Caco-2 (cell line): Measurements from ENCODE around the gene IL27RA. TPM values are rescaled to one million over a fixed set of nuclear protein-coding genes. Genes with fewer than 3 reads are reported as not detected.

Experiments used
- BruUV-seq: library from RNA; stranded (reverse); fragments of 400-500 nt; replicated peaks from 2 replicates; lab custom pipeline; 2021; lab: Mats Ljungman, UMichigan
- CTCF ChIA-PET: fragments of 300-600 bp; sonication (Branson Sonifier 250); formaldehyde crosslinking; loops from one replicate; lab custom pipeline; 2022; ENCODE audit warnings: antibody characterized with exemption; lab: Charles Lee
- POLR2A ChIA-PET: fragments of 300-600 bp; sonication (Branson Sonifier 250); formaldehyde crosslinking; loops from one replicate; lab custom pipeline; 2022; ENCODE audit warnings: antibody characterized with exemption; lab: Charles Lee
- DNase-seq, 2 experiments: peaks; one replicate each; pipeline versions ENCODE4 v3.0.0 to v3.0.0-alpha.2; 2020 to 2022
- H3K27me3 ChIP-seq: replicated peaks from 2 replicates; pipeline ENCODE4 v1.6.0; 2011; ENCODE audit warnings: low read length; ENCODE audit not compliant: control insufficient read depth, insufficient read depth
- H3K36me3 ChIP-seq: 2 replicates; pipeline ENCODE4 v1.5.1; 2011; ENCODE audit warnings: low read length; ENCODE audit not compliant: control insufficient read depth, insufficient read depth
- H3K4me1 ChIP-seq: fragments of 250-450 bp; sonication (Bioruptor Pico); 2 replicates; pipeline ENCODE4 v1.5.1; 2020; ENCODE audit warnings: mild to moderate bottlenecking
- H3K4me3 ChIP-seq: 2 replicates; pipeline ENCODE4 v1.5.1; 2011; ENCODE audit warnings: low read depth, mild to moderate bottlenecking, control low read depth, low read length
- H3K9me3 ChIP-seq: fragments of 250-450 bp; sonication (Bioruptor Pico); 2 replicates; pipeline ENCODE4 v1.5.1; 2020; ENCODE audit warnings: mild to moderate bottlenecking, moderate library complexity
- H3K27ac Mint-ChIP-seq: one replicate; pipeline ENCODE4 v1.8.0; 2022; ENCODE audit warnings: mixed read lengths; ENCODE audit not compliant: unreplicated experiment
- H3K27me3 Mint-ChIP-seq: one replicate; pipeline ENCODE4 v1.8.0; 2022; ENCODE audit warnings: mixed read lengths; ENCODE audit not compliant: insufficient read depth, unreplicated experiment
- H3K36me3 Mint-ChIP-seq: one replicate; pipeline ENCODE4 v1.8.0; 2022; ENCODE audit warnings: mild to moderate bottlenecking, mixed read lengths; ENCODE audit not compliant: insufficient read depth, unreplicated experiment
- H3K4me1 Mint-ChIP-seq: one replicate; pipeline ENCODE4 v1.8.0; 2022; ENCODE audit warnings: low read depth, mixed read lengths; ENCODE audit not compliant: unreplicated experiment
- H3K4me3 Mint-ChIP-seq: one replicate; pipeline ENCODE4 v1.8.0; 2022; ENCODE audit warnings: mild to moderate bottlenecking, moderate library complexity, mixed read lengths; ENCODE audit not compliant: unreplicated experiment
- H3K9me3 Mint-ChIP-seq: one replicate; pipeline ENCODE4 v1.8.0; 2022; ENCODE audit warnings: mixed read lengths; ENCODE audit not compliant: unreplicated experiment
- intact Hi-C: fragments of 100-400 bp; cut with micrococcal nuclease; formaldehyde crosslinking; loops from one replicate; pipeline ENCODE4 v1.10.0; 2022; ENCODE audit not compliant: unreplicated experiment
- total RNA-seq: library from RNA; stranded (reverse); gene quantifications from 2 replicates; pipeline ENCODE4 v1.2.3, GENCODE V29; 2022
- TF ChIP-seq, protein P1 (sequence below), 2 experiments: fragments of 200-600 bp in 1 of 2; IDR thresholded peaks; 1 replicate in 1 of 2; 2 replicates in 1 of 2; pipeline versions ENCODE4 v1.5.1 to v1.8.0; 2011 to 2022; ENCODE audit warnings: antibody characterized with exemption in 1 of 2, control low read depth in 1 of 2, inconsistent platforms in 1 of 2, low read depth in 1 of 2, low read length in 1 of 2, mild to moderate bottlenecking in 1 of 2, moderate library complexity in 1 of 2; ENCODE audit not compliant: insufficient read depth in 1 of 2, severe bottlenecking in 1 of 2, unreplicated experiment in 1 of 2

The IL27RA gene
- total RNA-seq, 1 experiment from 2014 or later = 4.7 TPM

- TF ChIP-seq, protein P1, sequence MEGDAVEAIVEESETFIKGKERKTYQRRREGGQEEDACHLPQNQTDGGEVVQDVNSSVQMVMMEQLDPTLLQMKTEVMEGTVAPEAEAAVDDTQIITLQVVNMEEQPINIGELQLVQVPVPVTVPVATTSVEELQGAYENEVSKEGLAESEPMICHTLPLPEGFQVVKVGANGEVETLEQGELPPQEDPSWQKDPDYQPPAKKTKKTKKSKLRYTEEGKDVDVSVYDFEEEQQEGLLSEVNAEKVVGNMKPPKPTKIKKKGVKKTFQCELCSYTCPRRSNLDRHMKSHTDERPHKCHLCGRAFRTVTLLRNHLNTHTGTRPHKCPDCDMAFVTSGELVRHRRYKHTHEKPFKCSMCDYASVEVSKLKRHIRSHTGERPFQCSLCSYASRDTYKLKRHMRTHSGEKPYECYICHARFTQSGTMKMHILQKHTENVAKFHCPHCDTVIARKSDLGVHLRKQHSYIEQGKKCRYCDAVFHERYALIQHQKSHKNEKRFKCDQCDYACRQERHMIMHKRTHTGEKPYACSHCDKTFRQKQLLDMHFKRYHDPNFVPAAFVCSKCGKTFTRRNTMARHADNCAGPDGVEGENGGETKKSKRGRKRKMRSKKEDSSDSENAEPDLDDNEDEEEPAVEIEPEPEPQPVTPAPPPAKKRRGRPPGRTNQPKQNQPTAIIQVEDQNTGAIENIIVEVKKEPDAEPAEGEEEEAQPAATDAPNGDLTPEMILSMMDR (IDR thresholded peaks at IDR 0.05; ENCODE audit: insufficient read depth in 1 of 2, low read depth in 1 of 2, low read length in 1 of 2, severe bottlenecking in 1 of 2, unreplicated experiment in 1 of 2) = no peak
- no peak for DNase-seq
- CTCF ChIA-PET = interaction anchor here (0.5 kb wide), 1 partner anchor 20 kb away, joined by 4 read pairs; no protein-coding TSS in a partner anchor
- H3K4me1 ChIP-seq = peaks cover 35% of the 10 kb centered on the region
- Mint-ChIP-seq H3K27me3 (no peaks in the 10 kb centered on the region), H3K4me3 (no peak overlapping the region), H3K9me3 (no peaks in the 10 kb centered on the region), H3K36me3 (peaks cover 12% of the 10 kb centered on the region), H3K4me1 (peaks cover 14% of the 10 kb centered on the region), H3K27ac (peak overlapping the region; percentile 18)
- POLR2A ChIA-PET = no interaction called here
- no peaks in the 10 kb centered on the region for H3K9me3 ChIP-seq
- H3K36me3 ChIP-seq = no peaks in the 10 kb centered on the region; the same call in 1 of the 2 replicates
- H3K4me3 ChIP-seq = no peak overlapping the region
- no TSS peak for BruUV-seq
- no peaks in the 10 kb centered on the region for H3K27me3 ChIP-seq
- intact Hi-C loops = no loop called here
Measured at GRCh38 chr19:14058182-14059092, 26.9 kb downstream of the IL27RA start.

- Histone ChIP-seq H3K36me3 (no peaks in the 10 kb centered on the region; the same call in 1 of the 2 replicates), H3K27me3 (no peaks in the 10 kb centered on the region), H3K9me3 (no peaks in the 10 kb centered on the region), H3K4me3 (no peak overlapping the region), H3K4me1 (peaks cover 35% of the 10 kb centered on the region)
- peaks cover 14% of the 10 kb centered on the region for H3K4me1 Mint-ChIP-seq
- H3K4me3 Mint-ChIP-seq = no peak overlapping the region
- no peak for DNase-seq
- CTCF ChIA-PET = interaction anchor here (0.5 to 1.8 kb wide), 3 partner anchors 15 to 85 kb away, joined by 3 to 7 read pairs (median 4); no protein-coding TSS in a partner anchor
- TF ChIP-seq, protein P1 (IDR thresholded peaks at IDR 0.05; ENCODE audit: insufficient read depth in 1 of 2, low read depth in 1 of 2, low read length in 1 of 2, severe bottlenecking in 1 of 2, unreplicated experiment in 1 of 2) = no peak
- H3K27ac Mint-ChIP-seq = peak overlapping the region; percentile 82
- no TSS peak for BruUV-seq
- intact Hi-C loops = no loop called here
- H3K9me3 Mint-ChIP-seq = no peaks in the 10 kb centered on the region
- POLR2A ChIA-PET = no interaction called here
- H3K27me3 Mint-ChIP-seq = no peaks in the 10 kb centered on the region
- H3K36me3 Mint-ChIP-seq = peaks cover 12% of the 10 kb centered on the region
Measured at GRCh38 chr19:14059093-14059480, 27.5 kb downstream of the IL27RA start.

- intact Hi-C loops = no loop called here
Measured at GRCh38 chr19:14059652-14060155, 28.1 kb downstream of the IL27RA start.

More at GRCh38 chr19:14059652-14060155, 28.1 kb downstream of the IL27RA start:
- H3K36me3 Mint-ChIP-seq = peaks cover 9% of the 10 kb centered on the region
- no peak overlapping the region for H3K4me3 ChIP-seq
- H3K4me1 Mint-ChIP-seq = peaks cover 14% of the 10 kb centered on the region
- no peaks in the 10 kb centered on the region; the same call in 1 of the 2 replicates for H3K36me3 ChIP-seq
- TF ChIP-seq, protein P1 (IDR thresholded peaks at IDR 0.05; ENCODE audit: insufficient read depth in 1 of 2, low read depth in 1 of 2, low read length in 1 of 2, severe bottlenecking in 1 of 2, unreplicated experiment in 1 of 2) = no peak
- peak; percentile 64 to 73 for DNase-seq
- no peak overlapping the region for H3K4me3 Mint-ChIP-seq
- no peaks in the 10 kb centered on the region for H3K9me3 Mint-ChIP-seq
- no peaks in the 10 kb centered on the region for H3K27me3 ChIP-seq
- CTCF ChIA-PET = interaction anchor here (0.6 to 1.8 kb wide), 3 partner anchors 14 to 109 kb away, joined by 3 to 7 read pairs (median 6); no protein-coding TSS in a partner anchor
- H3K27ac Mint-ChIP-seq = peak overlapping the region; percentile 82
- H3K9me3 ChIP-seq = no peaks in the 10 kb centered on the region
- peaks cover 35% of the 10 kb centered on the region for H3K4me1 ChIP-seq
- BruUV-seq = no TSS peak
- H3K27me3 Mint-ChIP-seq = no peaks in the 10 kb centered on the region
- POLR2A ChIA-PET = no interaction called here
